CD8-positive, alpha-beta memory T cell (primary cell): ENCODE data around the gene SDK1. TPM values are rescaled to one million over a fixed set of nuclear protein-coding genes. Genes with fewer than 3 reads are reported as not detected.
A peak's percentile ranks its signal among the peaks of the same experiment; 100 is the strongest.

Source experiments
- CTCF ChIA-PET: fragments of 350-600 bp; sonication (Branson Sonifier 250); formaldehyde crosslinking; loops from one replicate; lab custom pipeline; 2021; ENCODE audit warnings: antibody characterized with exemption; lab: Charles Lee
- POLR2A ChIA-PET: fragments of 350-600 bp; sonication (Branson Sonifier 250); formaldehyde crosslinking; loops from one replicate; lab custom pipeline; 2021; ENCODE audit warnings: antibody characterized with exemption; lab: Charles Lee
- DNase-seq, 5 donors: peaks; one replicate each; pipeline versions ENCODE4 v3.0.0 to v3.0.0-alpha.2; 2020 to 2022; ENCODE audit warnings: mixed read lengths in 1 of 5
- H3K27ac ChIP-seq: one replicate; pipeline ENCODE4 v1.7.0; 2013; ENCODE audit warnings: low read depth, mild to moderate bottlenecking, low read length, moderate library complexity
- H3K27me3 ChIP-seq: 2 replicates; pipeline ENCODE4 v1.7.0; 2013; ENCODE audit warnings: low read length, mild to moderate bottlenecking; ENCODE audit not compliant: insufficient read depth, poor library complexity, severe bottlenecking
- H3K36me3 ChIP-seq: 2 replicates; pipeline ENCODE4 v1.7.0; 2013; ENCODE audit warnings: mild to moderate bottlenecking, low read length, moderate library complexity; ENCODE audit not compliant: insufficient read depth
- H3K4me1 ChIP-seq: 2 replicates; pipeline ENCODE4 v1.7.0; 2013; ENCODE audit warnings: mild to moderate bottlenecking, low read length, moderate library complexity; ENCODE audit not compliant: insufficient read depth
- H3K4me3 ChIP-seq: 2 replicates; pipeline ENCODE4 v1.7.0; 2013; ENCODE audit warnings: mild to moderate bottlenecking, low read length
- H3K9me3 ChIP-seq: 2 replicates; pipeline ENCODE4 v1.7.0; 2013; ENCODE audit warnings: mild to moderate bottlenecking, low read length
- H3K27ac Mint-ChIP-seq, 8 donors: one replicate each; pipeline ENCODE4 v1.8.0; 2020 to 2021; ENCODE audit warnings: mixed read lengths in 8 of 8, mild to moderate bottlenecking in 6 of 8, inconsistent platforms in 3 of 8, moderate library complexity in 3 of 8
- H3K27me3 Mint-ChIP-seq, 2 donors: one replicate each; pipeline ENCODE4 v1.8.0; 2020 to 2021; ENCODE audit warnings: mixed read lengths in 2 of 2, mild to moderate bottlenecking in 1 of 2, moderate library complexity in 1 of 2
- H3K36me3 Mint-ChIP-seq, 3 donors: one replicate each; pipeline ENCODE4 v1.8.0; 2020 to 2021; ENCODE audit warnings: mixed read lengths in 3 of 3, inconsistent platforms in 1 of 3, mild to moderate bottlenecking in 1 of 3
- H3K4me1 Mint-ChIP-seq, 3 donors: one replicate each; pipeline ENCODE4 v1.8.0; 2020 to 2021; ENCODE audit warnings: mixed read lengths in 3 of 3, inconsistent platforms in 1 of 3, mild to moderate bottlenecking in 1 of 3
- H3K4me3 Mint-ChIP-seq, 7 donors: one replicate each; pipeline ENCODE4 v1.8.0; 2020 to 2021; ENCODE audit warnings: mixed read lengths in 7 of 7, mild to moderate bottlenecking in 6 of 7, moderate library complexity in 4 of 7, inconsistent platforms in 2 of 7
- H3K9me3 Mint-ChIP-seq, 5 donors: one replicate each; pipeline ENCODE4 v1.8.0; 2020 to 2022; ENCODE audit warnings: mixed read lengths in 5 of 5, mild to moderate bottlenecking in 3 of 5, moderate library complexity in 2 of 5, inconsistent platforms in 1 of 5
- polyA plus RNA-seq: library from polyadenylated mRNA; unstranded; fragments of 300-500 nt; fragmentation: Illumina TruSeq; gene quantifications from one replicate; pipeline ENCODE4 v1.2.3, GENCODE V29; 2021
- total RNA-seq, 2 experiments: library from RNA; stranded (reverse); gene quantifications; one replicate each; pipeline ENCODE4 v1.2.3, GENCODE V29; 2021

Gene SDK1
- total and polyA plus RNA-seq, 3 experiments from 2014 or later = 0.04 TPM; not detected in 1

DNA sequence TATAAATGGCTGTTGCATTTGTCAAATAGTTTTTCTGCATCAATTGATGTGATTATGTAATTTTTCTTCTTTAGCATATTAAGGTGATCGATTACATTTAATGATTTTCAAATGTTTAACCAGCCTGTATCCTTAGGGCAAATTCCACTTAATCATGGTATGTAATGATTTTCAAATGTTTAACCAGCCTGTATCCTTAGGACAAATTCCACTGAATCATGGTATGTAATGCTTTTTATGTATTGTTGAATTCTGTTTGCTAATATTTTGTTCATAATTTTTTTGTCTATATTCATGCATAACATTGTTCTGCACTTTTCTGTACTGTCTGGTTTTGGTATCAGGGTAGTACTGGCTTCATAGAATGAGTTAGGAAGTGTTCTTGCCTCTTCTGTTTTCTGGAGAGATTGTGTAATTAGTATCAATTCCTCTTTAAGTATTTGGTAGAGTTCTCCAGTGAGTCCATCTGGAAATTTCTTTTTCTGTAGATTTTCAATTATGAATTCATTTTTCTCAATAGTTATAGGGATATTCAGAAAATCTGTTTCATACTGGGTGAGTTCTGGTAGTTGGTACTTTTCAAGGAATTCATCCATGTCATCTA lies 987.8 kb downstream of the SDK1 start:
- Mint-ChIP-seq H3K4me3 (no peak overlapping the region), H3K27me3 (peaks cover 4 to 14% of the 10 kb centered on the region in 2 donors), H3K27ac (no peak overlapping the region), H3K36me3 (no peaks in the 10 kb centered on the region), H3K4me1 (no peaks in the 10 kb centered on the region), H3K9me3 (peaks cover 4 to 11% (median 10%) of the 10 kb centered on the region in 5 donors)
- Histone ChIP-seq H3K4me3 (no peak overlapping the region), H3K36me3 (no peaks in the 10 kb centered on the region), H3K4me1 (no peaks in the 10 kb centered on the region), H3K9me3 (peaks cover 4% of the 10 kb centered on the region), H3K27ac (no peak overlapping the region), H3K27me3 (no peaks in the 10 kb centered on the region)
- DNase-seq = no peak
- ChIA-PET CTCF (no interaction called here), POLR2A (no interaction called here)

DNA sequence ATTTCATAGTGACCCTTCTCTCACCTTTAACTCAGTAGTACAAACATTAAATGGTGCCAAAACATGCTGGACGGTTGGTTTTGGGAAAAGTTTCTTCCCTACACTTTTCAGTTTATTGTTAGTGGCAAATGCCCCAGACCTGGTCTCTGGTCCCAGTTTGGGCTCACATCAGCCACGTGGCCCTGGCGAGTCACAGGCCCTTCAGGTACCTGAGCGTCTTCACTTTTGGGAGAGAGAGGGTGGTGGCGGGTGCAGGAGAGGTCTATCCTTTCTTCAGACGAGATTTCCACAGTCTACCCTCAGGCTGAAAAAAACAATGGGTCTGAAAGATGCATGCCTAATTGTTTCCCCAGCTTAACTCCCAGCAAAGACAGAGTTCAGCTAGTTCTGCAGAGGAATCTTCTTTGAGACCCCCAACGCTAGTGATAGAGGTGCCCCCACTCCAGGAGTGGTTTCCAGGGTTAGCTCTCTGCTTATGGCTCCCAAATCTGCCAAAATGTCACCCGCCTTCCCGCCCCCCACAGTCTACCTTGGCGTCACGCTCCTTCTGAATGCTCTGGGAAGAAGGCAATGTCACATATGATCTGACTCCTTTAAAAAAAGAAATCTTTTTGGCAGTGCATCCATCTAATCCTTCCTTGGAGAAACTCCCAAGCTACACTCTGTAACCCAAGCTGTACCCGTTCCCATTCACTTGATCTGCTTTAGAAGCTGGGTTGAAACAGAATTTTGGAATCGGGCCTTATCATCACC lies 996.3 kb downstream of the SDK1 start:
- H3K9me3 ChIP-seq = peaks cover 4% of the 10 kb centered on the region
- H3K27ac ChIP-seq = no peak overlapping the region
- H3K27me3 Mint-ChIP-seq = no peaks in the 10 kb centered on the region
- POLR2A ChIA-PET = no interaction called here
- no peaks in the 10 kb centered on the region for H3K36me3 Mint-ChIP-seq
- H3K4me1 Mint-ChIP-seq = no peaks in the 10 kb centered on the region
- CTCF ChIA-PET = no interaction called here
- peaks cover 11 to 21% (median 17%) of the 10 kb centered on the region in 5 donors for H3K9me3 Mint-ChIP-seq
- H3K4me3 Mint-ChIP-seq = no peak overlapping the region
- H3K4me3 ChIP-seq = no peak overlapping the region
- peak in 1 of 5 donors; percentile 27 for DNase-seq
- H3K27me3 ChIP-seq = no peaks in the 10 kb centered on the region
- H3K27ac Mint-ChIP-seq = no peak overlapping the region
- no peaks in the 10 kb centered on the region for H3K4me1 ChIP-seq
- H3K36me3 ChIP-seq = no peaks in the 10 kb centered on the region

DNA sequence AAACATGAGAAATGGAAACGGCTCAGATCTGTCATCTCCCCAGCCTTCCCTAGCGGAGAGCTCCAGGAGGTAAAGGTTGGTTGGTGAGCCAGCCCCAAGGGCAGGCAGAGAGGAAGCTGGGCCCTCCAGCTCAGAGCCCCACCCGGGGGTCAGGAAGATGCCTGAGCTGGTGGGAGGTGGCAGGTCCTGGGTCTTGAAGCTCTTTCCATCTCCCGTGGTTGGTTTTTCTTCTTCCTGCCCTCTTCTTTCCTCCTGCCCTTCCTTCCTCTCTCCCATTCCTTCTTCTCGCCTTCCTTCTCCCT lies 996.8 kb downstream of the SDK1 start:
- DNase-seq = peak in 1 of 5 donors; percentile 15
- no peak overlapping the region for H3K4me3 Mint-ChIP-seq
- H3K9me3 Mint-ChIP-seq = peaks cover 11 to 18% (median 16%) of the 10 kb centered on the region in 5 donors
- Histone ChIP-seq H3K36me3 (no peaks in the 10 kb centered on the region), H3K4me3 (no peak overlapping the region), H3K27me3 (no peaks in the 10 kb centered on the region), H3K9me3 (peaks cover 4% of the 10 kb centered on the region), H3K4me1 (no peaks in the 10 kb centered on the region), H3K27ac (no peak overlapping the region)
- H3K27me3 Mint-ChIP-seq = no peaks in the 10 kb centered on the region
- H3K4me1 Mint-ChIP-seq = no peaks in the 10 kb centered on the region
- POLR2A ChIA-PET = no interaction called here
- H3K36me3 Mint-ChIP-seq = no peaks in the 10 kb centered on the region
- CTCF ChIA-PET = no interaction called here
- no peak overlapping the region for H3K27ac Mint-ChIP-seq

DNA sequence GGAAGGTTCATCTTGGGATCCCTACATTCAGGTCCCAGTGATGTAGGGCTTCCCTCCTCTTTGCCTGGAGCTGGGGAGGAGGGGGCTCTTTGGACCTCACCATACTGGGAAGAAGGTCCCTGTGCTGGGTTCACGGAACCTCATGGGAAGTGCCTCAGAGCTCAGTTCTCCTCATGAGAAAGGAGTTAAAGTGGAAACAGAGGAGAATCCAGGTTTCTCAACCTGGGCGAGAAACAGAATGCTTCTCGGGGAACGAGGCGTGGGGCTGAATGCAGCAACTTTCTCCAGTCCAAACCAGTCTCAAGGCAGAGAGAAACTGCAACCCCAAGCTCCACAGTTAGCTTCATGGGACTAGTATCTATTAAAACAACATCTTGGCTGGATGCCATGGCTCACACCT lies 998.4 kb downstream of the SDK1 start:
- peak in 1 of 5 donors; percentile 26 for DNase-seq
- POLR2A ChIA-PET = no interaction called here
- no peaks in the 10 kb centered on the region for H3K9me3 ChIP-seq
- H3K4me1 Mint-ChIP-seq = no peaks in the 10 kb centered on the region
- H3K27ac Mint-ChIP-seq = no peak overlapping the region
- CTCF ChIA-PET = no interaction called here
- no peak overlapping the region for H3K27ac ChIP-seq
- no peaks in the 10 kb centered on the region for H3K36me3 ChIP-seq
- no peak overlapping the region for H3K4me3 Mint-ChIP-seq
- H3K27me3 Mint-ChIP-seq = no peaks in the 10 kb centered on the region
- H3K4me1 ChIP-seq = no peaks in the 10 kb centered on the region
- no peaks in the 10 kb centered on the region for H3K36me3 Mint-ChIP-seq
- H3K27me3 ChIP-seq = no peaks in the 10 kb centered on the region
- peaks cover 3 to 8% (median 6%) of the 10 kb centered on the region in 5 donors for H3K9me3 Mint-ChIP-seq
- no peak overlapping the region for H3K4me3 ChIP-seq

DNA sequence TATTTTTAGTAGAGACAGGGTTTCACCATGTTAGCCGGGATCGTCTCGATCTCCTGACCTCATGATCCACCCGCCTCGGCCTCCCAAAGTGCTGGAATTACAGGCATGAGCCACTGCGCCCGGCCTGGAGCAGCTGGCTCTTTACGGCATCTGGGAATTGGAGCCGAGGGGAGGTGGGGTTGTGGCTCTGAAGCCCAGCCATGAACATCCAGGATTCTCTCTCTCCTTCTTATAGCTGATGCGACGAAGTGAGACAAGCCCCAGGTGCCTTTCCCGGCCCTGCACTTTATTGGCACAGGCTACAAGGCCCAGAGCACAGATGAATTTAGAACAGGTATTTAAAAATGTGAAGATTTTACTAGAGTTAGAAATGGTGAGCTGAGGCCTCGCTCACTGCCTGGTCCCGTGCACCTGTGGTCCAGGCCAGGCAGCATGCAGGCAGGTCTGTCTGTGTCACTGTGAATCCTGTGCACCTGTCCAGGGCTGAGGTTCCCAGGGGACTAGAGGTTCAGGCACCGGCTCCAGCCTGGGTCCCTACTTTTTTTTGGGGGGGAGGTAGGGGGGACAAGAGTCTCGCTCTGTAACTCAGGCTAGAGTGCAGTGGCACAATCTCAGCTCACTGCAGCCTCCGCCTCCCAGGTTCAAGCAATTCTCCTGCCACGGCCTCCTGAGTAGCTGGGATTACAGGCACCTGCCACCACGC lies 1001.3 kb downstream of the SDK1 start:
- no peaks in the 10 kb centered on the region for H3K9me3 Mint-ChIP-seq
- Histone ChIP-seq H3K4me1 (no peaks in the 10 kb centered on the region), H3K36me3 (no peaks in the 10 kb centered on the region), H3K4me3 (no peak overlapping the region), H3K27ac (no peak overlapping the region), H3K27me3 (no peaks in the 10 kb centered on the region), H3K9me3 (no peaks in the 10 kb centered on the region)
- no peak for DNase-seq
- no peak overlapping the region for H3K4me3 Mint-ChIP-seq
- no peak overlapping the region for H3K27ac Mint-ChIP-seq
- H3K27me3 Mint-ChIP-seq = peaks cover 0 to 1% of the 10 kb centered on the region in 2 donors
- ChIA-PET POLR2A (no interaction called here), CTCF (no interaction called here)
- no peaks in the 10 kb centered on the region for H3K4me1 Mint-ChIP-seq
- no peaks in the 10 kb centered on the region for H3K36me3 Mint-ChIP-seq

DNA sequence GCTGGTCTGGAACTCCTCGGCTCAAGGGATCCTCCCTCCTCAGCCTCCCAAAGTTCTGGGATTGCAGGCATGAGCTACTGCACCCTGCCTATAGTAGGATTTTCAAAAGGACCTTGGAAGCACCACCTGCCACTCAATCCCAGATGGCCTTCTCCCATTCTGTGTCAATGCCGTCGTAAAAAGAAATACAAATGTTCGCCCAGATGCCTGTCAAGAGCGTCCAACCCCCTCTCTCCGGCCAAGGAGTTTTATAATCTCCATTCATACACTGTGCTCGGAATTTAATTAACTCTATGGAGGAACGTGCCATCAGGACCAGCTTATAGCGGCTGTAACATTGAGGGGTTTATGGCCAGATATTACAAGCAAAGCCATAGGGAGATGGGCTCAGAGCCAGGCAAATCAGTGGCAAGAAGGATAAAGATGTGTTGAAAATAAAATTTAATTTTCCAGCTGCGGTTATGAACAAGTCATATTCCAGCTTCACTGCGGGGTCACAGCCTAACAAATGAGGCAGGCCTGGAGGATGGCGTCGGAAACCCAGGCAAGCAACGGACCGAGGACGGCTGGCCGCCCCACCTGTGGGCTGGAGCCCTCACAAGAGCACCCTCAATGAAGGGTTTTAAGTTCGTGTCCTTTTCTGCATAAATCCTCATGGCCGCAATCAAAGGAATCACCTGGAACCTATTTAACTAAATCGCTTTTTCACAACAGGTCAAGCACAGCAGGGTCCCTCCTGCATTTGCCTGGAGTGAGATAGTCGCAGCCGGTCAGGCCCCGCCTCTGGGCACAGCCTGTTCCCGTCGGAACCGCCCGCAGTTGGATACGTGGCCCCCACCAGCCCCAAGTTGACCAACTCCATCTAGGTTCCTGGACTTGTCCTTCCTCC lies 1006.5 kb downstream of the SDK1 start:
- no peaks in the 10 kb centered on the region for H3K36me3 Mint-ChIP-seq
- Histone ChIP-seq H3K36me3 (no peaks in the 10 kb centered on the region), H3K9me3 (no peaks in the 10 kb centered on the region), H3K27me3 (no peaks in the 10 kb centered on the region), H3K4me1 (no peaks in the 10 kb centered on the region), H3K27ac (no peak overlapping the region), H3K4me3 (no peak overlapping the region)
- H3K27ac Mint-ChIP-seq = no peak overlapping the region
- no peaks in the 10 kb centered on the region for H3K4me1 Mint-ChIP-seq
- CTCF ChIA-PET = no interaction called here
- DNase-seq = no peak
- no peak overlapping the region for H3K4me3 Mint-ChIP-seq
- H3K27me3 Mint-ChIP-seq = peaks cover 1 to 3% of the 10 kb centered on the region in 2 donors
- POLR2A ChIA-PET = no interaction called here
- H3K9me3 Mint-ChIP-seq = peaks cover 0 to 2% (median 0%) of the 10 kb centered on the region in 5 donors

DNA sequence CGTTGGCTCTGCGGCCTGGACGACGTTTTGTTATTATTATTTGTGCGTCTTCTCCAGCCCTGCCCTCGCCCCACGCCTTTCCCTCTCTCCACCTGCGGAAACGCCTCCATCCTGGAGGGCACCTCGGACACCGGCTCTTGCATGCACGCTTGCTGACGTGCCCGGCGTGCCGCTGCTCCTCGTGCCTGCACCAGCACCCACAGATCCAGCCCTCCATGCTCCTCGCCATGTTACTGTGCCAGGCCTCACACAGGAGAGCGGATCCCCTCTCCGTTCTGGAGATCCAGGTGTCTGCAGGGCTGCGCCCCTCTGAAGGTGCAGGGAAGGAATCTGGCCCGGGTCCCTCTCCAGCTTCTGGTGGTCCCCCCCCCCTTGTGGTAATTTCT lies 1007.1 kb downstream of the SDK1 start:
- peaks cover 0 to 2% (median 0%) of the 10 kb centered on the region in 5 donors for H3K9me3 Mint-ChIP-seq

More for the DNA sequence above, 1007.1 kb downstream of the SDK1 start:
- no peak for DNase-seq
- H3K4me3 ChIP-seq = no peak overlapping the region
- no peak overlapping the region for H3K27ac Mint-ChIP-seq
- H3K4me1 ChIP-seq = no peaks in the 10 kb centered on the region
- no peaks in the 10 kb centered on the region for H3K36me3 Mint-ChIP-seq
- peaks cover 1 to 3% of the 10 kb centered on the region in 2 donors for H3K27me3 Mint-ChIP-seq
- ChIA-PET CTCF (no interaction called here), POLR2A (no interaction called here)
- H3K36me3 ChIP-seq = no peaks in the 10 kb centered on the region
- no peaks in the 10 kb centered on the region for H3K27me3 ChIP-seq
- H3K4me3 Mint-ChIP-seq = peak overlapping the region in 1 of 7 donors; percentile 1
- no peaks in the 10 kb centered on the region for H3K4me1 Mint-ChIP-seq
- no peaks in the 10 kb centered on the region for H3K9me3 ChIP-seq
- H3K27ac ChIP-seq = no peak overlapping the region
